ENCODE data around the gene F12.

The F12 gene

DNA sequence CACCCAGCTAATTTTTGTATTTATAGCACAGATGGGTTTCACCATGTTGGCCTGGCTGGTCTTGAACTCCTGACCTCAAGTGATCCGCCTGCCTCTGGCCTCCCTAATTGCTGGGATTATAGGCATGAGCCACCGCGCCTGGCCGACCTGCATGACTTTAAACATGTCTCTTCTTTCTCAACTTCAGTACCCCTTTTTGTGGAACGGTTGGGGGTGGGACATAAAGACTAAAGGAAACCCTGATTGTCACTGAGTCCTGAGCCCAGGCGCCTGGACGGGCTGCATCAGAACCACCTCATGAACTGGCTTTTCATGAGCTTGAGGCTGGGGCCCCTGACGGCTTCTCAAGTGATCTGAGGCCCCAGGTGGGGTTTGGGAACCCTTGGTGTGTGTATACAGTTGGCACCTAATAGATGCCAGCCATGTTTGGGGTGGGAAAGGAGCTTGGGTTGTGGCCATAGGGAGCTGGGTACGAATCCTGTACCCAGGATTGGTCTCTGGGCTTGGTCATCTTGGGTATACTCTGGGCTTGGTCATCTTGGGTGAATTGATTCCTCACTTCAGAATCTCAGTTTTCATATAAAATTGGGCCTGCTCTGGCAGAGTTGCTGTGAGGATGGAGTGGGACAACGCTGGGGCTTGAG, 19.3 kb upstream of the F12 start:
- DNase-seq (ENCODE audit: extremely low read depth, low read depth) = no peak
- TF ChIP-seq, protein P1, sequence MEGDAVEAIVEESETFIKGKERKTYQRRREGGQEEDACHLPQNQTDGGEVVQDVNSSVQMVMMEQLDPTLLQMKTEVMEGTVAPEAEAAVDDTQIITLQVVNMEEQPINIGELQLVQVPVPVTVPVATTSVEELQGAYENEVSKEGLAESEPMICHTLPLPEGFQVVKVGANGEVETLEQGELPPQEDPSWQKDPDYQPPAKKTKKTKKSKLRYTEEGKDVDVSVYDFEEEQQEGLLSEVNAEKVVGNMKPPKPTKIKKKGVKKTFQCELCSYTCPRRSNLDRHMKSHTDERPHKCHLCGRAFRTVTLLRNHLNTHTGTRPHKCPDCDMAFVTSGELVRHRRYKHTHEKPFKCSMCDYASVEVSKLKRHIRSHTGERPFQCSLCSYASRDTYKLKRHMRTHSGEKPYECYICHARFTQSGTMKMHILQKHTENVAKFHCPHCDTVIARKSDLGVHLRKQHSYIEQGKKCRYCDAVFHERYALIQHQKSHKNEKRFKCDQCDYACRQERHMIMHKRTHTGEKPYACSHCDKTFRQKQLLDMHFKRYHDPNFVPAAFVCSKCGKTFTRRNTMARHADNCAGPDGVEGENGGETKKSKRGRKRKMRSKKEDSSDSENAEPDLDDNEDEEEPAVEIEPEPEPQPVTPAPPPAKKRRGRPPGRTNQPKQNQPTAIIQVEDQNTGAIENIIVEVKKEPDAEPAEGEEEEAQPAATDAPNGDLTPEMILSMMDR (IDR thresholded peaks at IDR 0.05; ENCODE audit: low read depth, low read length) = no peak

DNA sequence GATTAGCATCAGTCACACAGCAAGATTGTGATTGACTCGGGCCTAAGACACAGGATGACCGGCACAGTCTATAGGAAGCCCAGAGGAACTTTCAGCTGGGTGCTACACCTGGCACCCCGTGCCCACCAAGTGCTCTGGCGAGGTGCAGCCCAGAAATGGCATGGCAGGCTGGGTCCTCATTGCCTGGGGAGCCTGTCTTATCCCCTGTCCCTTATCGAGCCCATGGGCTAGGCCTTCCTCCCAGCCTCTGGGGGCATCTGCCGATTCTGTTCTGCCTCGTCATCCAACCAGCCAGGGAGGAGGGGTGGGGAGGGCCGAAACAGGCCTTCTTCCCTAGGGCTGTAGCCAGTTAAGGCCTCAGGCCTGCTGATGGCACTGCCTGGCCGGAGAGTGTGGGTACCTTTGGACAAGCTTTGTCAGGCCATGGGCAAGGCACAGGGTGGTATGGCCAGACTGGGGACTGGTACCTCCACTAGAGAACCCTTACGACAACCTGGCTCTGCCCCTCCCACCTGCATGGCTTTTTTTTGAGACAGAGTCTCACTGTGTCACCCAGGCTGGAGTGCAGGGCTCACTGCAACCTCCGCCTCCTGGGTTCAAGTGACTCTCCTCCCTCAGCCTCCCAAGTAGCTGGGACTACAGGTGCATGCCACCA, 18.7 kb upstream of the F12 start:
- DNase-seq (ENCODE audit: extremely low read depth, low read depth) = no peak
- TF ChIP-seq, protein P1 (IDR thresholded peaks at IDR 0.05; ENCODE audit: low read depth, low read length) = no peak

DNA sequence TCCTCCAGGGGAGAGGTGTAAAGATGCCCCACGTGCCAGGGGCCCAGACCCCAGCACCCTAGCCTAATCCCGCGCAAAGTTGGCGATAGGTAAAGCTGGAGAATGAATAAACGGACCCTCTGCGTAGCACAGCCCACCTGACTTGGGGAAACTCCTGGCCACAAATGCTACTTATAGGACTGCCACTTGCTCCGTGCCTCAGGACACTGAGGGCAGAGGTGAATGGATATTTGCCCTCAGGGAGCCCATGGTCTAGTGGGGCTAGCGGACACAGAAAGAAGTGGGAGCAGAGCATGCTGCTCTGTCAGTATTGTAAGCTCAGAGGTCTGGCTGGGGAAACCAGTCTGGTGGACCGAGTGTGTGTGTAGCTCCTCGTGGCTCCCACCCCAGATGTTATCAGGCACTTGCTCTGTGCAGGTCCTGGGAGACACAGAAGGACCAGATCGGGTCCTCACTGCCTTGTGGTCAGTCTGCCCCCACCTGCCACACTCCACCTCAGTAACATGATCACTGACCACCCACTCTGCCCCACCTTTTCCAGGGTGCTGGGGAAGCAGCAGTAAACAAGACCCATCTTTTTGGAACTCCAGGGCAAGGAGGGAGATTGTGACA, 18.0 kb upstream of the F12 start:
- DNase-seq (ENCODE audit: extremely low read depth, low read depth) = no peak

DNA sequence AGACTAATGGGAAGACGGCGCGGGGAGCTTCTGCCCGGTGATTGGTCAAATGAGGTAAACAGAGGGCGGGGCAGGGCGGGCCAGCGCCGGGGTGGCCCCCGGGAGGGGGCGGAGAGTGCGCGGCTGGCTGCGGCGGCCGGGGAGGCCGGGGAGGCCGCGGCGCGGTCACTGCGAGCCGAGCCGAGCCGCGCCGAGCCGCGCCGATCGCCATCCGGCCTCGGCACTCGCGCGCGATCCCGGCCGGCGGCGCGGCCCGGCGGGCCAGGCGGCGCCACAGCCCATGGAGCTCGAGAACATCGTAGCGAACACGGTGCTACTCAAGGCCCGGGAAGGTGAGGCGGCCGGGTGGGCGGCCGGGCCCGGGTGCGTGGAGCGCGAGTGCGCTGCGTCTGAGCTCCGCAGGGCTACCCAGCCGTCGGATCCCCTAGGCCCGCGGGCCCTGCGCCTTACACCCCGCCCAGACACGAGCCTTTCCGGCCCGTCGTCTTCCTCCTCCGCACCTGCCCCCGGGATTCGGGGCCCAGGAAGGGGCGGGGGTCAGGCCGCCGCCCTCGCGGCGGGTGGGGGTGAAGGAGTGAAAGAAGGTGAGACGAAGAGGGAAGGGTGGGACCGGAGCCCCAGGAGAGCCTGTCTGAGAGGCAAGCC, 17.3 kb upstream of the F12 start, which contains the start of gene GRK6:
GRK6 (plus strand) TSS at position 111 of the 645 bp plus-strand sequence; CDS start at position 281, 170 bp downstream.
- DNase-seq (ENCODE audit: extremely low read depth, low read depth) = no peak
- TF ChIP-seq, protein P1 (IDR thresholded peaks at IDR 0.05; ENCODE audit: low read depth, low read length) = no peak

More for the DNA sequence above, 18.0 kb upstream of the F12 start:
- TF ChIP-seq, protein P1 (IDR thresholded peaks at IDR 0.05; ENCODE audit: low read depth, low read length) = no peak

DNA sequence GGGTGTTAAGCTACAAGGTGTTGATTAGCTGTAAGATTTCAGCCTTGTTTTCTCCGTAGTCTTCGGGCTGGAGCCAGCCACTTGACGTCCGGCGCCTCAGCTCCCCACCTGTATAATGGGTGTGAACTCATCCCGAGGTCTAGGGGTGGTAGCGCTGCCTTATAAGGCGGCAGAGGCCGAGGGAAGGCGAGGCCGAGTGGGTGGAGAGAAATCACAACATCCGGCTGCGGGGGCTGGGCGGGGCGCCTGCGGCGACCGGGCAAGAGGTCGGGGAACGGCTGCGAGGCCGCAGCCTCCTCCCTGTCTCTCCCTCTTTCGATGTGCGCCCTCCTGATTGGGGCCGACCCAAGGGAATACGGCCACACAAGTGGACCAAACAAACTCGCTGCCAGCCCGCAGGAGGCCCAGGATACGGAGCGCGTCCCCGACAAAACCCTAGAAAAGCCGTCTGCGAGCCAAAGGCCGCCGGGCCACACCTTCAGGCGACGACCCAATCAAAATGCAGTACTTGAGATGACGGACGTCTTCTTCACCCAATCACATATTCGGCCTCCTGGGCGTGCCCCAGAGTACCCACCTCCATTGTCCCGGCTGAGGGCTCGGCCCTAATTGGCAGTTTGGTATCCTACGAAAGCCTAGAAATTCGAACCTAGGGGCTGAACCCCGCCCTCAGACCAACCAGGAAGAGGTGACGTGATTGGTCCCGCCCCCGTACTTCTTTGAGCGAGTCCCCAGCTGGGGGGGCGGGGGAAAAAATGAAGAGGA, 16.6 kb upstream of the F12 start:
- TF ChIP-seq, protein P1 (IDR thresholded peaks at IDR 0.05; ENCODE audit: low read depth, low read length) = no peak
- DNase-seq (ENCODE audit: extremely low read depth, low read depth) = peak; percentile 100

DNA sequence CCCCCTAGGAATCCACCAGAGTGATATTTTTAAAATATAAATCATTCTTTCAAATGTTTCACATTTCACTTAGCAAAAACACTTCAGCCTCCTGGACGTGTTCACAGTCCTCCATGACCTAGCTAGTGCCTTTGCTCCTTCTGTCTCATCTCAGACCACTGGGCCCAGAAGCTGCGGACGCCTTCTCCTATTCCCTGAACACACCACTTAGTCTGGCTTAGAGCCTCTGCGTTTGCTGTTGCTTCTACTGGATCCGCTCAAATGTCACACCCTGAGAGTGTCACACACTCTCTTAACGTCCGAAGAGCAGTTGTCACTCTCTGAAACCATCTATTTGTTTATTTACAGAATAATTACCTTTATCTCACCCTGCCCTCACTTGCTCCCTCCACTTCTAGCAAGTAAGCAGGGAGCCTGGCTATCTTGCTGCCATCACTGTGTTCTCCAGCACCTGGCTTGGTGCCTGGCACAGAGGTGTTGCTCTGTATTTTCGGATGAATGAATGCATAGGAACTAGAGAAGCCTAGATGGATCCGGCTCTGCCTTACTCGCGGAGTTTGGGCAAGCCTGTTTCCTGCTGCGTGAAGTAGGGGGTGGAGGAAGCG, 15.9 kb upstream of the F12 start:
- TF ChIP-seq, protein P1 (IDR thresholded peaks at IDR 0.05; ENCODE audit: low read depth, low read length) = no peak
- DNase-seq (ENCODE audit: extremely low read depth, low read depth) = no peak
